SK-MEL-5 (cell line): ENCODE data around the gene TFE3. TPM values are rescaled to one million over a fixed set of nuclear protein-coding genes. Genes with fewer than 3 reads are reported as not detected.
"Not testable (repeated sequence)": the region's sequence is repeated elsewhere in the genome, so short reads cannot be mapped to it uniquely, and the experiment has no call there.

Experiments
- DNase-seq: peaks from one replicate; pipeline ENCODE4 v3.0.0-alpha.2; 2016; ENCODE audit warnings: low read depth, low spot score
- in situ Hi-C: cut with HindIII; loops from 2 replicates; pipeline ENCODE4 v1.10.0; 2016; ENCODE audit warnings: low sequenced_read_pairs, high pct_unique_total_duplicates, low pct_unique_long_range_greater_than_20kb
- total RNA-seq: library from RNA; depleted of rRNA; stranded (reverse); fragments of >200 nt; shearing (Covaris generic); gene quantifications from 2 replicates; pipeline ENCODE4 v1.2.3, GENCODE V29; 2014

Gene TFE3
- total RNA-seq, 1 experiment from 2014 or later, result 17.0 TPM

DNA sequence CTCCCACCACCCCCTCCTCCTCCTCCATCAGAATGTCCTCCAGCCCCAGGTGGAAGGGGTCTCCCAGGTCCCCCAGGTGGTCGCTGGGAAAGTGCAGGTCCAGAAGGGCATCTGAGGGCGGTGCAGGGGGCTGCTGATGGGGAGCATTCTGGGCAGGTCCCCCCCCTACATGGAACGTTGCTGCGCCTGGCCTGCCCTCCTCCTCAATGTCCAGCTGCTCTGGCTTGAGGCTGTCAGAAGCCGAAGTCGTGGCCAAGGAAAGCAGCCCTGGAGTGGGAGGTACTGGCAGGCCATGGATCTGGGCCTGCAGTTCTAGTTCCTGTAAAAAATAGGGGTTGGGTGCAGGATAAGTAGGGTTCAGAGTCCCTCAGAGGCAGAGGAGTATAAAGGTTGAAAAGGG, 12.9 kb downstream of the TFE3 start:
- in situ Hi-C loops, result no loop called here

GRCh38 chrX:49029876-49030275, 13.3 kb downstream of the TFE3 start:
- no peak for DNase-seq
- in situ Hi-C loops, result no loop called here

More for the DNA sequence above, 12.9 kb downstream of the TFE3 start:
- no peak for DNase-seq

- in situ Hi-C loops, result no loop called here
- DNase-seq, result no peak
Observed at GRCh38 chrX:49019599-49020249, 23.4 kb downstream of the TFE3 start.

DNA sequence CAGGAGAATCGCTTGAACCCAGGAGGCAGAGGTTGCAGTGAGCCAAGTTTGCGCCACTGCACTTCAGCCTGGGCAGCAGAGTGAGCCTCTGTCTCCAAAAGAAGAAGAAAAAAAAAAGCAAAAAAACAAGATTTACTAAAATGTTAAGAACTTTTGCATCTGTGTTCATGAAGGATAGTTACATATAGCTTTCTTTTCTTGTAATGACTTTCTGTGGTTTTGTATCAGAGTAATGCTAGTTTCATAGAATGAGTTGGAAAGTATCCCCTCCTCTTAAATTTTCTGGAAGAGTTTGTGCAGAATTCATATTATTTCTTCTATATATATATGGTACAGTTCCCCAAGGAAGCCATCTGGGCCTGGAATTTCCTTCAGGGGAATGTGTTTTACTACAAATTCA, 24.1 kb downstream of the TFE3 start:
- in situ Hi-C loops, result no loop called here
- DNase-seq, result no peak

DNA sequence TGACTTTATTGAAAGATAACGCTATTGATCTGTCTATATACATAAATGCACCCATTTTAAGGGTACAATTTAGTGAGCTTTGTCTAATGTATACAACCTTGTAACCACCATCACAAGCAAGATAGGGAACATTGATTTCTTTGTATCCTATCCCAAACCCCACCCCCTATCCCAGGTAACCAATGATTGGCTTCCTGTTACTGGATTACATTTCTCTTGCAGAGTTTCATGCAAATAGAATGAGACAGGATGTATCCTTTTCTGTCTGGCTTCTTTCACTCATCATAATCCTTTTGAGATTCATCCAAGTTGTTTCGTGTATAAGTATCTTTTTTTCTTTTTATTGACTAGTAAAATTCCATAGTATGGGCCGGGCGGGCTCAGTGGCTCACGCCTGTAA, 39.5 kb downstream of the TFE3 start:
- in situ Hi-C loops, result no loop called here
- DNase-seq, result peak; percentile 7

DNA sequence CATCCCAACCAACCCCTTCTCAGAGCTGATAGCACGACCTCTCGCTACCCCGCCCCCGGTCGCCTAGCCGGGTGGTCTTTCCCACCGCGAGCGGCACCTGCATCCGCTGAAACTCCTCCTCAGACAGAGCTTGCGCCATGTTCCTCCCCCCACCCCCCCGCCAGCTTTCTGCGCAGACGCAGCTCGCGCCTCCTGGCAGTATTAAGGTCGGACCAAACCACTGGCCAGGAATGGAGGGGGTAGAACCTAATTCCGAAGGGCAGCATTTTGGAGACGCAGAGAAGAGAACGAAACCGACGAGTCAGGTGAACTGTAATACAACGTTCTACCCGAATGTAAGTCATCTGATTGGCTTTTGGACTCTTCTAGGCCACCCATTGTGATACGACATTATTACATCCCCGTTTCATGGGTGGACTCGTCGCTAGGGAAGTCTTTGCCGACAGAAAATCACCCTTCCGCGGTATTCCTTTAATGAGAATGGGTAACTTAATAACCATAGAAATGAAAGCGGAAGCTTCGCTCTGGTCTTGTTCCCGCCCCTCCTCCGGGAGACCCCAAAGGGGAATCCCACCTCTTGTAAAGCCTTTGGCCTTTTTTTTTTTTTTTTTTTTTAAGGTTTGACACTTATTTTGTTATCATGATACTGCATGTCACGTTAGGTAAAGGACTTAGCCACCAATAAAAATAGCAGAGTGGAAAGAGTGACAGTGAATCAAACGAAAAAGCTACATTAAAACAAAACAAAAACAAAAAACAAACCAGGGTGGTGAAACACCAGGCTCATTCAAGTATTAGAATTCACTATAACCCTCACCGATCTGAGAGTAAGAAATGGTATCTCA, 40.8 kb downstream of the TFE3 start, which contains the start of gene GRIPAP1:
TSS of gene GRIPAP1 (minus strand) at position 174 of the 845 bp plus-strand sequence. CDS start at position 139, 35 bp downstream.
- in situ Hi-C loops, result no loop called here
- DNase-seq, result peak; percentile 79

- in situ Hi-C loops, result no loop called here
Observed at GRCh38 chrX:49001521-49002090, 41.6 kb downstream of the TFE3 start.

DNA sequence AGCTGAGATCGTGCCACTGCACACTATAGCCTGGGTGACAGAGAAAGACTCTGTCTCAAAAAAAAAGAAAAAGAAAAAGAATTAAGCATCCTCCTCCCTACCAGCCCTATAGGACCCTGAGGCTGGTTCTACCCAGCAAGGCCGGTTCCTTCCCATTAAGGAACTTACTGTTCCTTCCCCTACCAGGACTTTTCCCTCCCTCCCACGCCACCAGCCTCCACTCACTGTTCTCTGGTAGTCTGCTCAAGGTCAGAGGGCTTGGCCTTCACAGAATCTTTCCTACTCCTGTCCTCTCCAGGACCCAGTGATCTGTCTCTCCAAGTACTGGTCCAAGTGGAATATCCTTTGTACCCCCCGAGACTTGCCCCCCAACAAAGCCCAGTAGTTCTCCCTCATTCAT, 42.5 kb downstream of the TFE3 start:
- no peak for DNase-seq

More at GRCh38 chrX:49001521-49002090, 41.6 kb downstream of the TFE3 start:
- DNase-seq, result peak; percentile 18

GRCh38 chrX:48999030-48999429, 44.1 kb downstream of the TFE3 start:
- no peak for DNase-seq
- in situ Hi-C loops, result no loop called here

More for the DNA sequence above, 42.5 kb downstream of the TFE3 start:
- in situ Hi-C loops, result no loop called here

- in situ Hi-C loops, result no loop called here
- no peak for DNase-seq
Observed at GRCh38 chrX:48998391-48998790, 44.8 kb downstream of the TFE3 start.

DNA sequence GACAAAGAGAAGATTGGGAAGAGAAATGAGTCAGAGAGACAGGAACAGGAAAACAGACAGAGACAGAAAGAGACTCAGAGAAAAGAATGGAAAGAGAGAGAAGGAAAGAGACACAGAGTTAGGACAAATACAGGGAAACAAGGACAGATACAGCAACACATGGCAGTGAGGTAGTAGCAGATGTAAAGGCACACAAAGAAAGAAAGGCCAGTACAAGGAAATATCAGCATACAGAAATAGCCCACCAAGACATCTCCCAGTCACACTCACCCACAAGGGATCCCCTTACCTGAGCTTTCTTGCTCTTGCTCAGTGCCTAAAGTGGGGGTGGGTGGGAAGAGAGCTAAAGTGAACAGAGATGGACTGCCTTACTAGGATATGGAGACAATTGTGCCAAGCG, 45.3 kb downstream of the TFE3 start:
- in situ Hi-C loops, result no loop called here
- no peak for DNase-seq

DNA sequence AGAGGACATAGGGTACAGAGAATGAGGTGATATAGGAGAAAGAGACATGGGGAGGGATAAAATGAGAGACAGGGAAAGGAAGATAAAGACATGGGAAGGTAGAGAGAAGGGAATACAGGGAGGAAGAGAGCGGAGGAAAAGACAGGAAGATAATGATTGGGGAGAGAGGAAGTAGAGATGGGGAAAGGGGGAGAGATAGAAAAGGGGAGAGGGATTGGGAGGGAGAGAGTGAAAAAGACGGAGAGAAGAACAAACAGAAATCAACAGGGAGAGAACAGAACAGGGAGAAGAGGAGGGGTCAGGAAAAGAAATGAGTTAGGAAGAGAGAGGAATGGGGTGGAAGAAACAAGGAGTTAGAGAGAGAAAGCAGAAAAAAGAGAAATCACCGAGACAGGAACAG, 45.7 kb downstream of the TFE3 start:
- in situ Hi-C loops, result no loop called here
- DNase-seq, result no peak

DNA sequence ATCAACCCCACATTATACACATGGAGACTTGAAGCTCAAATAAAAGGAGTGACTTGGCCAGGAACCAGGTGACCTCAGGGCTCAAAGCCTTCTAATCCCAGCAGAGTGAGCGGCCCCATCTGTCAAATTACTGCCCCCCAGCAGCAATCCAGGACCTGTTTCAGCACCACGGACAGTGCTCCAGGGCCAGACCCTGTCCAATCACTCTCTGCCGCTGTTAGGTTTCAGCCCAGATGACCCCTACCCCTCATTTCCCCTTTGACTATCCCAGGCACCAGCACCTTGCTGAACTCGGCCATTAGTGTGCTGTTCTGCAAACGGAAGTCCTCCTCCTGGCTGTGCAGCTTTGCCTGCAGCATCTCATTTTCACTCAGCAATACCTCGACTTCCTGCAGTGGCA, 46.2 kb downstream of the TFE3 start:
- in situ Hi-C loops, result no loop called here
- DNase-seq, result no peak

DNA sequence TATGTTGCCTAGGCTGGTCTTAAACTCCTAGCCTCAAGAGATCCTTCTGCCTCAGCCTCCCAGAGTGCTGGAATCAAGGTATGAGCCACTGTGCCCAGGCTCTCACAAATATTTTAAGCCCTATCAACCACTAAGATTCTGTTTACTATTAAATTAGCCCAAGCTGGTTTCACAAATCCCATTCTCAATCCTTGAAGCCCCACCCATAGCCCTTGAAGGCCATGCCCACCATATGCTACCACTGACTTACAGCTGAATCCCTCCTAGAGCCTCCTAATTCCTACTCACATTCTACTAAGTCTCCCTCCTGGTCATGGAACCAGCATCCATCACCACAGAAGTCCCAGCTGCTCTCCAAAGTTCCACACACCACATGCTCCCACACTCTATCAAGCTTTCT, 50.8 kb downstream of the TFE3 start:
- in situ Hi-C loops, result no loop called here
- no peak for DNase-seq

GRCh38 chrX:48989483-48989882, 53.7 kb downstream of the TFE3 start:
- no peak for DNase-seq
- in situ Hi-C loops, result no loop called here

- no peak for DNase-seq
- in situ Hi-C loops, result no loop called here
Observed at GRCh38 chrX:48983896-48984295, 59.3 kb downstream of the TFE3 start.

GRCh38 chrX:48983081-48983480, 60.1 kb downstream of the TFE3 start:
- DNase-seq, result no peak
- in situ Hi-C loops, result no loop called here

DNA sequence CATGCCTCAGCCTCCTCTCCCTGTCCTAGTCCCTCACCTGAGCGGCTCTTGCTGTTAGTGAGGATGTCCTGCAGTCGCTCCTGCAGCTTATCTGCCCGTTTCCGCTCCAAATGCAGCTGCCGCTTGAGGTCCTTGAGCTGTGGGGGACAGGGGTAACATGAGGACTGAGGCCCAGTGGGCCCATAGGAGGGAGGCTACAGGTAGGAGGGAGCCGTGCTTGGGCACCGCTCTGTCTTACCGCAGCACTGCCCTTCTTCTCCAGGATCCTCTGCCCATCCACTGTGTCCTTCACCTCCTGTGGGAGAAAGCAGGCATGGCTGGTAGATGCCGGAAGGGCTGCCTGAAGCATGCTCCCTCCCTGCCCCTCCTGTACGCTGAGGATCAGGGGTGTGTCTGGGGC, 62.0 kb downstream of the TFE3 start:
- in situ Hi-C loops, result no loop called here
- no peak for DNase-seq

DNA sequence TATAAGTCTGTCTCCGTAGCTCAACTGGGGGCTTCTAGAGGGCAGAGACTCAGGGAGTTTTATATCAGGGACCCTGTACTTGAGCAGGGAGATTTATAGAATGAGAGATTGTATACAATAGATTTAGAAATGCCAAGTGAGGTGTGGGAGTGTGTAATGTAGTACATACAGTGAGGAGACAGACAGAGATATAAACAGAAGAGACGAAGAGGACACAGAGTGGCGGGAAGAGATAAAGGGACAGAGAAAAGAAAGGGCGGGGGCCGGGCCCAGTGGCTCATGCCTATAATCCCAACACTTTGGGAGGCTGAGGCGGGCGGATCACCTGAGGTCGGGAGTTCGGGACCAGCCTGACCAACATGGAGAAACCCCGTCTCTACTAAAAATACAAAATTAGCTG, 62.8 kb downstream of the TFE3 start:
- in situ Hi-C loops, DNase-seq: not testable (repeated sequence)
